Ascending aorta (tissue), 2 donors: Measurements from ENCODE around the gene COL3A1. TPM values are rescaled to one million over a fixed set of nuclear protein-coding genes. Genes with fewer than 3 reads are reported as not detected.

Experiments
- DNase-seq, 2 donors: peaks; one replicate each; pipeline ENCODE4 v3.0.0-alpha.2; 2019; ENCODE audit warnings: low spot score in 2 of 2
- H3K27ac ChIP-seq, 2 donors: fragments of 200-600 bp; sonication (generic); one replicate each; pipeline ENCODE4 v1.5.1; 2016 to 2017; ENCODE audit warnings: mild to moderate bottlenecking in 1 of 2
- H3K27me3 ChIP-seq: fragments of 200-600 bp; sonication (generic); one replicate; pipeline ENCODE4 v1.5.1; 2017
- H3K36me3 ChIP-seq, 2 donors: fragments of 200-600 bp; sonication (generic); one replicate each; pipeline ENCODE4 v1.5.1; 2016
- H3K4me1 ChIP-seq, 2 donors: fragments of 200-600 bp; sonication (generic); one replicate each; pipeline ENCODE4 v1.5.1; 2016 to 2017; ENCODE audit warnings: mild to moderate bottlenecking in 1 of 2
- H3K4me3 ChIP-seq, 2 donors: fragments of 200-600 bp; sonication (generic); one replicate each; pipeline ENCODE4 v1.5.1; 2016 to 2017; ENCODE audit warnings: mild to moderate bottlenecking in 1 of 2
- H3K9me3 ChIP-seq, 2 donors: fragments of 200-600 bp; sonication (generic); one replicate each; pipeline ENCODE4 v1.5.1; 2016
- CTCF ChIP-seq, 3 experiments: fragments of 200-600 bp in 2 of 3; fragments of 450-650 bp in 1 of 3; sonication (generic) in 2 of 3; IDR thresholded peaks; one replicate each; pipeline ENCODE4 v1.5.1; 2016 to 2019; ENCODE audit warnings: antibody characterized with exemption in 3 of 3, mild to moderate bottlenecking in 1 of 3, moderate library complexity in 1 of 3
- intact Hi-C: fragments of 100-400 bp; cut with DNase I; formaldehyde crosslinking; loops from one replicate; pipeline ENCODE4 v1.15.1; 2023
- total RNA-seq: library from RNA; depleted of rRNA; stranded (reverse); fragments of >200 nt; gene quantifications from one replicate; pipeline ENCODE4 v1.1.0, GENCODE V29; 2016

Gene COL3A1
- total RNA-seq, 1 donor from 2014 or later, result 411 TPM

- no peak for TF ChIP-seq CTCF (IDR thresholded peaks at IDR 0.05)
- peaks cover 3 to 14% of the 10 kb centered on the region in 2 donors for H3K4me1 ChIP-seq
- no peaks in the 10 kb centered on the region for H3K9me3 ChIP-seq
- DNase-seq, result no peak
- no peak overlapping the region for H3K4me3 ChIP-seq
- H3K36me3 ChIP-seq, result peaks cover 45 to 72% of the 10 kb centered on the region in 2 donors
- no peaks in the 10 kb centered on the region for H3K27me3 ChIP-seq
- no peak overlapping the region for H3K27ac ChIP-seq
- intact Hi-C loops, result loop anchor here (10.0 kb wide), 1 partner anchor 404 kb away; no protein-coding TSS in a partner anchor
Measured at GRCh38 chr2:189010536-189010935, 36.4 kb downstream of the COL3A1 start.

GRCh38 chr2:189012351-189012750 is 38.2 kb downstream of the COL3A1 start:
- Histone ChIP-seq H3K4me1 (peaks cover 3 to 14% of the 10 kb centered on the region in 2 donors), H3K27ac (peak overlapping the region in 1 of 2 donors; percentile 78), H3K36me3 (peaks cover 32 to 54% of the 10 kb centered on the region in 2 donors), H3K9me3 (no peaks in the 10 kb centered on the region), H3K27me3 (no peaks in the 10 kb centered on the region), H3K4me3 (no peak overlapping the region)
- intact Hi-C loops, result loop anchor here (10.0 kb wide), 1 partner anchor 402 kb away; no protein-coding TSS in a partner anchor
- DNase-seq, result no peak
- TF ChIP-seq CTCF (IDR thresholded peaks at IDR 0.05), result no peak

GRCh38 chr2:189013031-189013430 is 38.9 kb downstream of the COL3A1 start:
- H3K4me1 ChIP-seq, result peaks cover 6 to 20% of the 10 kb centered on the region in 2 donors
- peak overlapping the region in 1 of 2 donors; percentile 78 for H3K27ac ChIP-seq
- no peak for DNase-seq
- H3K36me3 ChIP-seq, result peaks cover 25 to 47% of the 10 kb centered on the region in 2 donors
- no peak for TF ChIP-seq CTCF (IDR thresholded peaks at IDR 0.05)
- H3K27me3 ChIP-seq, result no peaks in the 10 kb centered on the region
- no peaks in the 10 kb centered on the region for H3K9me3 ChIP-seq
- no peak overlapping the region for H3K4me3 ChIP-seq
- intact Hi-C loops, result loop anchor here (10.0 kb wide), 1 partner anchor 402 kb away; no protein-coding TSS in a partner anchor

- DNase-seq, result no peak
- H3K27me3 ChIP-seq, result no peaks in the 10 kb centered on the region
- H3K36me3 ChIP-seq, result peaks cover 22 to 38% of the 10 kb centered on the region in 2 donors
- peak overlapping the region; percentile 77 to 78 for H3K27ac ChIP-seq
- H3K4me1 ChIP-seq, result peaks cover 6 to 18% of the 10 kb centered on the region in 2 donors
- H3K4me3 ChIP-seq, result no peak overlapping the region
- H3K9me3 ChIP-seq, result no peaks in the 10 kb centered on the region
- intact Hi-C loops, result loop anchor here (10.0 kb wide), 1 partner anchor 401 kb away; no protein-coding TSS in a partner anchor
- TF ChIP-seq CTCF (IDR thresholded peaks at IDR 0.05), result no peak
Measured at GRCh38 chr2:189013671-189014448, 39.7 kb downstream of the COL3A1 start.

GRCh38 chr2:189014449-189015138 is 40.4 kb downstream of the COL3A1 start:
- Histone ChIP-seq H3K4me3 (no peak overlapping the region), H3K27me3 (no peaks in the 10 kb centered on the region), H3K36me3 (peaks cover 20 to 31% of the 10 kb centered on the region in 2 donors), H3K4me1 (peaks cover 6 to 21% of the 10 kb centered on the region in 2 donors), H3K27ac (peak overlapping the region; percentile 77 to 78), H3K9me3 (no peaks in the 10 kb centered on the region)
- no peak for TF ChIP-seq CTCF (IDR thresholded peaks at IDR 0.05)
- intact Hi-C loops, result loop anchor here (10.0 kb wide), 1 partner anchor 400 kb away; no protein-coding TSS in a partner anchor
- DNase-seq, result no peak
